ENCODE measurements around the gene PLEKHJ1.

PLEKHJ1 gene

DNA sequence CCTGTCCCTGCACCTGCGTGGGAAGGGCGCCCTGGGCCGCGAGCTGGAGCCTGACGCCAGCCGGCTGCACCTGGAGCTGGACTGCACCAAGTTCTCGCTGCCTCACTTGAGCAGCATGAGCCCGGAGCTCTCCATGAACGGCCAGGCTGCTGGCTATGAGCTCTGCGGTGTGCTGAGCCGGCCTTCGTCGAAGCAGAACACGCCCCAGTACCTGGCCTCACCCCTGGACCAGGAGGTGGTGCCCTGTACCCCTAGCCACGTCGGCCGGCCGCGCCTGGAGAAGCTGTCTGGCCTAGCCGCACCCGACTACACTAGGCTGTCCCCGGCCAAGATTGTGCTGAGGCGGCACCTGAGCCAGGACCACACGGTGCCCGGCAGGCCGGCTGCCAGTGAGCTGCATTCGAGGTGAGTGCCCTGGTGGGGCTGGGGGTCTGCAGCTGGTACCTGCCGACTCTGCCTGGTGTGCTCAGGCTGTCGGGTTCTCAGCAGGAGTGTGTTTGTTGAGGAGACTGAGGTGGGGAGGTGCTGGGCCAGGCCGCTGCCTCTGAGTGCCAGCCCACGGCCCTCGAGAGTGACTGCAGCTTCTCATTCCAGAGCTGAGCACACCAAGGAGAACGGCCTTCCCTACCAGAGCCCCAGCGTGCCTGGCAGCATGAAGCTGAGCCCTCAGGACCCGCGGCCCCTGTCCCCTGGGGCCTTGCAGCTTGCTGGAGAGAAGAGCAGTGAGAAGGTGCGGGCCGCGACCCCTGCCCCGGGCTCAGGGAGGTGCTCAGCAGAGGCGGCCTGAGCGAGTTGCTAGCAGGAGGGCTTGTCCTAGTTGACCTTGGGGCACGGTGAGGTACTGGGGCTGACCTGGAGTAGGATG, 19.5 kb downstream of the PLEKHJ1 start:
- no peak for TF ChIP-seq CTCF (IDR thresholded peaks at IDR 0.05; ENCODE audit: control insufficient read depth, extremely low read depth, insufficient read depth)
- DNase-seq (ENCODE audit: low read depth), result no peak
- no peak overlapping the region for H3K4me3 ChIP-seq (ENCODE audit: low read depth, low read length)

DNA sequence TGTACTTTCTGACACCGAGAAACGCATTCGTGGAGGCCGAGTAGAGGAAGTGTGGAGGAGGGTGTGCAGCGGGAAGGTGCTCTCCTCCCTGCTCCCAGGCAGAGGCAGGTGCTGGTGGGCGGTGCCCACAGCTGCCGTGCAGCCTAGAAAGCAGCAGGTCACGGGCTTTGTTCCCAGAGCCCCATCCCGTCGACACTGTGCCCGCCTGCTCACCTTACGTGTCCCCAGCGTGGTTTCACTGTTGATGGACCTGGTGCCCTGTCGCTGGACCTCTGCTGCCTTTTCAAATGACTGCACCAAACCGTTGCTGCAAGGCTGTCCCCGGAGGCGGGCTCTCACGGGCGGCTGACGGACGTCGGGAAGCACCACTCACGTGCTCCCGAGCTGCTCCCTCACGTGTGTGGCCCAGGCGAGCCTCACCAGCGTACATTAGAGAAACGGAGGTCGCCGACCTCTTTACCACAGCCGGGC, 20.8 kb downstream of the PLEKHJ1 start:
- H3K4me3 ChIP-seq (ENCODE audit: low read depth, low read length), result no peak overlapping the region
- DNase-seq (ENCODE audit: low read depth), result no peak
- TF ChIP-seq CTCF (IDR thresholded peaks at IDR 0.05; ENCODE audit: control insufficient read depth, extremely low read depth, insufficient read depth), result no peak

- H3K4me3 ChIP-seq (ENCODE audit: low read depth, low read length), result no peak overlapping the region
- no peak for DNase-seq (ENCODE audit: low read depth)
- TF ChIP-seq CTCF (IDR thresholded peaks at IDR 0.05; ENCODE audit: control insufficient read depth, extremely low read depth, insufficient read depth), result no peak
Measured at GRCh38 chr19:2214251-2214650, 21.9 kb downstream of the PLEKHJ1 start.

- no peak overlapping the region for H3K4me3 ChIP-seq (ENCODE audit: low read depth, low read length)
- no peak for TF ChIP-seq CTCF (IDR thresholded peaks at IDR 0.05; ENCODE audit: control insufficient read depth, extremely low read depth, insufficient read depth)
- DNase-seq (ENCODE audit: low read depth), result no peak
Measured at GRCh38 chr19:2213799-2214198, 22.3 kb downstream of the PLEKHJ1 start.

DNA sequence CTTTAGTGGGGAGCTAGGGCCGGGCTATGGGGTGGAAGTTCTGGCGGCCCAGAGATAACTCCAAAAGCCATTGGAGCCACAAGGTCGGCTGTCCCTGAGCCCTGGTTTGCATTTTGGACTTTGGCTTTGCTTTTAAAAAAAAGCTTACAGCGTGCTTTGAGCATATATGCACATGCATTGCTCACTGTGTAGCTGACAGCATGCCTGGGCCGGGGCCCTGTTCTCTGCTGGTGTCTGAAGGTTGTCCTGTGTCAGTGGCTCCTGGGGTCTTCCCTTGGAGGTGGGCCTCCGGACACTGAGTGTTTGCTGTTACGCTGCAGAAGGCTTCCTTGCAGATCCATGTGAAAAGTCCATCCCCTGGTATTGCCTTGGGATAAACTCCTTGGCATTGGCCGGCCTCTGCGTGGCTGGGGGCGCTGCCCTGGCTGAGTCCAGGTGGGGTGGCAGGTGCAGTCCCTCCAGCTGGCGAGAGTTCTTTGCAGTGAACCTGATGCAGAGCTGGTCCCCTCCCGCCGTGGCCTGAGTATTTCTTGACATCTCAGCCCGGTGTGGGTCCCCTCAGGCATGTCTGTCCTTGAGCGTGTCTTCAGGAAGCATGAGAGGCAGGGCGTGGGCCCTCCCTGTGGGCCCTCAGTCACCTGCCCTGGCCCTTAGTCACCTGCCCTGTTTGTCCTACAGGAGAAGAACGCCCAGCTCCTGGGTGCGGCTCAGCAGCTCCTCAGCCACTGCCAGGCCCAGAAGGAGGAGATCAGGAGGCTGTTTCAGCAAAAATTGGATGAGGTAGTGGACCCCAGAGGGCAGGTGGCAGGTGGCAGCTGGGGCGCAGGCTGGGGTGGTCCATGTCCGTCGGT, 23.0 kb downstream of the PLEKHJ1 start:
- TF ChIP-seq CTCF (IDR thresholded peaks at IDR 0.05; ENCODE audit: control insufficient read depth, extremely low read depth, insufficient read depth), result no peak
- no peak overlapping the region for H3K4me3 ChIP-seq (ENCODE audit: low read depth, low read length)
- no peak for DNase-seq (ENCODE audit: low read depth)

DNA sequence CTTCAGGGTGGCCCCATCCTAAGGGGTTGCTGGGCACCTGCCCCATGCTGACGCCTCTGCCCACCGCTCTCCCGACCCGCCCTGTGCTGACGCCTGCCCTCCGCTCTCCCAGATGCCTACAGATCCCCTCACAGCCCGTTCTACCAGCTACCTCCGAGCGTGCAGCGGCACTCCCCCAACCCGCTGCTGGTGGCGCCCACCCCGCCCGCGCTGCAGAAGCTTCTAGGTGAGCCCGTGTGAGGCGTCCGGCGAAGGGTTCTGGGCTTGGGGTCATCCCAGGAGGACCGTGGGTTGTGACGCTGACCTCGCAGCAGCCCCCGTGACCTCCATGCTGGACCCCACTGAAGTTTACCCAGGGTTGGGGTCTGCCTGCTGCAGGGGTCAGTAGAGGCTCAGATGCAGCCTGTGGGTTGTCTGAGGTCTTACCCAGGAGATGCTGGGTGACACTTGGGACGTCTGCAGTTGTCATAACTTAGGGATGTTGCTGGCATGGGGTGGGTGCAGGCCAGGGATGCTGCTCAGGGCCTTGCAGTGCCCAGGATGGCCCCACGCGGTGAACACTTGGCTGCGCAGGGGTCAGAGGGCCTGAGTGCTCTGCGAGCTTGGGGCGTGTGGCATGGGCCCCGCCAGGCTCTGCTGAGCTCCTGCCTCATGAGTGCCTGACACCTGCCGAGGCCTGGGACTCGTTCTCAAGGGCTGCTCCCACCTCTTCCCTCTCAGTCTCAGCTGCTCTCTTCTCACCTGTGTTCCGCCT, 25.0 kb downstream of the PLEKHJ1 start:
- TF ChIP-seq CTCF (IDR thresholded peaks at IDR 0.05; ENCODE audit: control insufficient read depth, extremely low read depth, insufficient read depth), result no peak
- H3K4me3 ChIP-seq (ENCODE audit: low read depth, low read length), result no peak overlapping the region
- DNase-seq (ENCODE audit: low read depth), result no peak

Data from LNCaP clone FGC (cell line).